ENCODE measurements around the gene DPH7.
"Not testable (repeated sequence)": the region's sequence is repeated elsewhere in the genome, so short reads cannot be mapped to it uniquely, and the experiment has no call there.

The DPH7 gene

GRCh38 chr9:137578518-137579258 is at the start of gene DPH7:
TSS of gene DPH7 (minus strand) at chr9:137578925. CDS start at chr9:137578777, 148 bp downstream.
- DNase-seq: peak; percentile 83

- not testable (repeated sequence) for DNase-seq
Observed at GRCh38 chr9:137627406-137627805, 48.7 kb upstream of the DPH7 start.

GRCh38 chr9:137626464-137626863 is 47.7 kb upstream of the DPH7 start:
- DNase-seq: no peak

- DNase-seq: not testable (repeated sequence)
Observed at GRCh38 chr9:137622211-137622610, 43.5 kb upstream of the DPH7 start.

GRCh38 chr9:137621131-137621757 is 42.5 kb upstream of the DPH7 start:
- DNase-seq: no peak

GRCh38 chr9:137620581-137620980 is 41.9 kb upstream of the DPH7 start:
- no peak for DNase-seq

GRCh38 chr9:137620048-137620405 is 41.3 kb upstream of the DPH7 start:
- DNase-seq: no peak

- no peak for DNase-seq
Observed at GRCh38 chr9:137619240-137620047, 40.7 kb upstream of the DPH7 start.

- DNase-seq: peak; percentile 88
Observed at GRCh38 chr9:137618105-137619067, 39.7 kb upstream of the DPH7 start, which contains the start of gene EHMT1. TSS of gene EHMT1 (plus strand) at chr9:137619005. CDS start at chr9:137619029, 24 bp downstream.

- no peak for DNase-seq
Observed at GRCh38 chr9:137615387-137615871, 36.7 kb upstream of the DPH7 start.

- DNase-seq: no peak
Observed at GRCh38 chr9:137614631-137615386, 36.1 kb upstream of the DPH7 start.

- DNase-seq: no peak
Observed at GRCh38 chr9:137613738-137614523, 35.2 kb upstream of the DPH7 start.

GRCh38 chr9:137613259-137613658 is 34.5 kb upstream of the DPH7 start:
- DNase-seq: no peak

- DNase-seq: no peak
Observed at GRCh38 chr9:137612741-137613142, 34.0 kb upstream of the DPH7 start.

GRCh38 chr9:137611623-137612609 is 33.2 kb upstream of the DPH7 start:
- no peak for DNase-seq

- DNase-seq: no peak
Observed at GRCh38 chr9:137610944-137611343, 32.2 kb upstream of the DPH7 start.

GRCh38 chr9:137607141-137607857 is 28.6 kb upstream of the DPH7 start:
- DNase-seq: no peak

- DNase-seq: no peak
Observed at GRCh38 chr9:137606734-137607138, 28.0 kb upstream of the DPH7 start.
